CD14-positive monocyte (primary cell): ENCODE measurements around the gene KIAA0319L. TPM values are rescaled to one million over a fixed set of nuclear protein-coding genes. Genes with fewer than 3 reads are reported as not detected.

Experiments
- DNase-seq, 3 donors: peaks; one replicate each; pipeline ENCODE4 v3.0.0-alpha.2; 2011 to 2022
- H2AFZ ChIP-seq: 2 replicates; pipeline ENCODE4 v1.6.0; 2012; ENCODE audit warnings: mild to moderate bottlenecking, low read depth, low read length, inconsistent platforms; ENCODE audit not compliant: insufficient read depth, poor library complexity, severe bottlenecking
- H3K27ac ChIP-seq, 2 donors: 1 replicate in 1 of 2; 2 replicates in 1 of 2; pipeline ENCODE4 v1.5.1; 2012 to 2013; ENCODE audit warnings: low read length in 2 of 2, control low read depth in 1 of 2, inconsistent platforms in 1 of 2, low read depth in 1 of 2, mild to moderate bottlenecking in 1 of 2
- H3K27me3 ChIP-seq, 2 donors: one replicate each; pipeline versions ENCODE4 v1.6.0 to v1.6.1; 2011 to 2013; ENCODE audit warnings: low read length in 2 of 2; ENCODE audit not compliant: control insufficient read depth in 2 of 2, insufficient read depth in 2 of 2
- H3K36me3 ChIP-seq, 2 donors: replicated peaks in 1 of 2; 1 replicate in 1 of 2; 2 replicates in 1 of 2; pipeline versions ENCODE4 v1.5.1 to v1.6.1; 2012 to 2013; ENCODE audit warnings: low read length in 2 of 2, control low read depth in 1 of 2, inconsistent platforms in 1 of 2, mild to moderate bottlenecking in 1 of 2; ENCODE audit not compliant: insufficient read depth in 2 of 2, control insufficient read depth in 1 of 2
- H3K4me1 ChIP-seq, 2 donors: 1 replicate in 1 of 2; 2 replicates in 1 of 2; pipeline versions ENCODE4 v1.5.1 to v1.6.1; 2012 to 2013; ENCODE audit warnings: low read length in 2 of 2, control low read depth in 1 of 2, inconsistent platforms in 1 of 2, mild to moderate bottlenecking in 1 of 2, moderate library complexity in 1 of 2; ENCODE audit not compliant: insufficient read depth in 2 of 2, control insufficient read depth in 1 of 2
- H3K4me2 ChIP-seq: replicated peaks from 2 replicates; pipeline ENCODE3; 2012; ENCODE audit warnings: low read length, moderate library complexity, mild to moderate bottlenecking; ENCODE audit not compliant: poor library complexity, severe bottlenecking; ENCODE audit errors: extremely low read depth
- H3K4me3 ChIP-seq, 3 experiments: fragments of 200-600 bp in 1 of 3; sonication (generic) in 1 of 3; replicated peaks in 1 of 3; 1 replicate in 2 of 3; 2 replicates in 1 of 3; pipeline ENCODE4 v1.5.1; 2011 to 2013; ENCODE audit warnings: low read length in 3 of 3, mild to moderate bottlenecking in 3 of 3, control low read depth in 2 of 3, low read depth in 2 of 3, inconsistent platforms in 1 of 3, moderate library complexity in 1 of 3
- H3K79me2 ChIP-seq: 2 replicates; pipeline ENCODE4 v1.6.0; 2012; ENCODE audit warnings: mild to moderate bottlenecking, control low read depth, inconsistent platforms, low read length, moderate library complexity; ENCODE audit not compliant: insufficient read depth
- H3K9ac ChIP-seq: 2 replicates; pipeline ENCODE4 v1.6.0; 2017; ENCODE audit warnings: low read length, mild to moderate bottlenecking; ENCODE audit not compliant: insufficient read depth, poor library complexity, severe bottlenecking
- H3K9me3 ChIP-seq, 2 donors: replicated peaks in 1 of 2; 1 replicate in 1 of 2; 2 replicates in 1 of 2; pipeline versions ENCODE4 v1.5.1 to v1.6.1; 2012 to 2013; ENCODE audit warnings: low read length in 2 of 2, control low read depth in 1 of 2; ENCODE audit not compliant: control insufficient read depth in 1 of 2, insufficient read depth in 1 of 2
- H4K20me1 ChIP-seq: 2 replicates; pipeline ENCODE4 v1.6.0; 2012; ENCODE audit warnings: mild to moderate bottlenecking, low read length, control low read depth, moderate library complexity; ENCODE audit not compliant: insufficient read depth
- H3K27ac Mint-ChIP-seq, 7 donors: one replicate each; pipeline ENCODE4 v1.8.0; 2020; ENCODE audit warnings: mild to moderate bottlenecking in 7 of 7, mixed read lengths in 7 of 7, moderate library complexity in 6 of 7, inconsistent platforms in 2 of 7
- H3K27me3 Mint-ChIP-seq, 3 donors: one replicate each; pipeline ENCODE4 v1.8.0; 2021 to 2022; ENCODE audit warnings: low read depth in 3 of 3, mild to moderate bottlenecking in 3 of 3, mixed read lengths in 3 of 3, moderate library complexity in 3 of 3, inconsistent platforms in 1 of 3
- H3K36me3 Mint-ChIP-seq, 2 donors: one replicate each; pipeline ENCODE4 v1.8.0; 2020; ENCODE audit warnings: mixed read lengths in 2 of 2, inconsistent platforms in 1 of 2, mild to moderate bottlenecking in 1 of 2
- H3K4me1 Mint-ChIP-seq: one replicate; pipeline ENCODE4 v1.8.0; 2020; ENCODE audit warnings: mild to moderate bottlenecking, mixed read lengths
- H3K4me3 Mint-ChIP-seq, 2 donors: one replicate each; pipeline ENCODE4 v1.8.0; 2020; ENCODE audit warnings: mild to moderate bottlenecking in 2 of 2, mixed read lengths in 2 of 2, moderate library complexity in 1 of 2
- H3K9me3 Mint-ChIP-seq, 7 donors: one replicate each; pipeline ENCODE4 v1.8.0; 2020 to 2022; ENCODE audit warnings: mixed read lengths in 7 of 7, mild to moderate bottlenecking in 6 of 7, moderate library complexity in 6 of 7, inconsistent platforms in 2 of 7
- CTCF ChIP-seq: fragments of 200-600 bp; IDR thresholded peaks from one replicate; pipeline ENCODE4 v1.8.0; 2022; ENCODE audit warnings: antibody characterized with exemption, mild to moderate bottlenecking
- WGBS: methylation state at CpG from one replicate; pipeline ENCODE4 v1.1.5; 2013; ENCODE audit warnings: missing lambda C conversion rate; ENCODE audit not compliant: insufficient coverage; 5-methylcytosine and 5-hydroxymethylcytosine counted together
- intact Hi-C, 2 donors: fragments of 100-400 bp; cut with micrococcal nuclease; formaldehyde crosslinking; loops; one replicate each; pipeline versions ENCODE4 v1.15.0 to v1.15.1; 2023
- polyA plus RNA-seq, 3 donors: library from polyadenylated mRNA; depleted of rRNA in 1 of 3; unstranded in 2 of 3; stranded (reverse) in 1 of 3; fragments of 300-500 nt in 2 of 3; fragments of >200 nt in 1 of 3; fragmentation: Illumina TruSeq in 2 of 3; gene quantifications; 1 replicate in 2 of 3; 2 replicates in 1 of 3; pipeline ENCODE4 v1.2.3, GENCODE V29; 2012 to 2021

Gene KIAA0319L
- polyA plus RNA-seq, 3 donors = 20.6 to 75.3 (median 28.6) TPM

- Histone ChIP-seq H3K4me3 (peak overlapping the region; percentile 39 to 97 (median 84)), H3K9me3 (no peaks in the 10 kb centered on the region), H3K27ac (no peak overlapping the region), H3K9ac (peak overlapping the region; percentile 79), H3K79me2 (peaks cover 4% of the 10 kb centered on the region), H3K27me3 (peaks cover 6 to 29% of the 10 kb centered on the region in 2 donors), H3K4me1 (peaks cover 48 to 58% of the 10 kb centered on the region in 2 donors), H3K4me2 (peak overlapping the region; percentile 99), H3K36me3 (no peaks in the 10 kb centered on the region), H2AFZ (peak overlapping the region; percentile 100), H4K20me1 (no peaks in the 10 kb centered on the region)
- intact Hi-C loops = loop anchor here in 1 of 2 donors (10.0 kb wide), 1 partner anchor 69 kb away; the partner anchor contains the start of gene PSMB2
- peak in 1 of 3 donors; percentile 12 for DNase-seq
- Mint-ChIP-seq H3K36me3 (peaks cover 7 to 25% of the 10 kb centered on the region in 2 donors), H3K9me3 (peaks cover 0 to 8% (median 0%) of the 10 kb centered on the region in 7 donors), H3K27ac (peak overlapping the region in 4 of 7 donors; percentile 10 to 82 (median 52)), H3K4me3 (peak overlapping the region; percentile 94 to 96), H3K27me3 (peaks cover 27 to 39% (median 38%) of the 10 kb centered on the region in 3 donors), H3K4me1 (peaks cover 45% of the 10 kb centered on the region)
- WGBS = 30% methylated on average over 10 of the region's 10 CpGs
- TF ChIP-seq CTCF = no peak
Measured at GRCh38 chr1:35576061-35576765, 19.0 kb upstream of the KIAA0319L start.

GRCh38 chr1:35575416-35575958 is 18.3 kb upstream of the KIAA0319L start:
- Histone ChIP-seq H4K20me1 (no peaks in the 10 kb centered on the region), H3K27ac (no peak overlapping the region), H3K4me3 (peak overlapping the region in 1 of 3 experiments; percentile 97), H3K79me2 (peaks cover 4% of the 10 kb centered on the region), H3K9me3 (no peaks in the 10 kb centered on the region), H3K36me3 (no peaks in the 10 kb centered on the region), H3K4me2 (peak overlapping the region; percentile 99), H2AFZ (no peak overlapping the region), H3K27me3 (peaks cover 6 to 29% of the 10 kb centered on the region in 2 donors), H3K9ac (no peak overlapping the region), H3K4me1 (peaks cover 48 to 56% of the 10 kb centered on the region in 2 donors)
- Mint-ChIP-seq H3K36me3 (peaks cover 10 to 28% of the 10 kb centered on the region in 2 donors), H3K27ac (no peak overlapping the region), H3K27me3 (peaks cover 29 to 38% (median 38%) of the 10 kb centered on the region in 3 donors), H3K9me3 (peaks cover 0 to 8% (median 0%) of the 10 kb centered on the region in 7 donors), H3K4me3 (peak overlapping the region; percentile 22 to 94), H3K4me1 (peaks cover 40% of the 10 kb centered on the region)
- 91% methylated on average over 5 of the region's 5 CpGs for WGBS
- DNase-seq = no peak
- intact Hi-C loops = loop anchor here in 1 of 2 donors (10.0 kb wide), 1 partner anchor 69 kb away; the partner anchor contains the start of gene PSMB2
- no peak for TF ChIP-seq CTCF
